Upper lobe of left lung (tissue), 6 donors: ENCODE data around the gene FOCAD. TPM values are rescaled to one million over a fixed set of nuclear protein-coding genes. Genes with fewer than 3 reads are reported as not detected.

Experiments used
- ATAC-seq, 2 donors: fragments of 200-7000 bp; cut with Tn5 transposase; one replicate each; pipeline ENCODE4 v1.9.1; 2022; ENCODE audit warnings: mild to moderate bottlenecking in 2 of 2, moderate library complexity in 2 of 2; ENCODE audit not compliant: low FRiP score in 2 of 2
- DNase-seq, 2 donors: peaks; one replicate each; pipeline ENCODE4 v3.0.0-alpha.2; 2019 to 2020
- H3K27ac ChIP-seq, 4 donors: fragments of 200-600 bp; sonication (generic); one replicate each; pipeline ENCODE4 v1.5.1; 2016 to 2019
- H3K27me3 ChIP-seq, 4 donors: fragments of 200-600 bp; sonication (generic); one replicate each; pipeline ENCODE4 v1.5.1; 2017 to 2019
- H3K36me3 ChIP-seq, 4 donors: fragments of 200-600 bp; sonication (generic); one replicate each; pipeline ENCODE4 v1.5.1; 2016 to 2019
- H3K4me1 ChIP-seq, 4 donors: fragments of 200-600 bp; sonication (generic); one replicate each; pipeline ENCODE4 v1.5.1; 2018 to 2019
- H3K4me3 ChIP-seq, 4 donors: fragments of 200-600 bp; sonication (generic); one replicate each; pipeline ENCODE4 v1.5.1; 2017 to 2019; ENCODE audit warnings: mild to moderate bottlenecking in 2 of 4, moderate library complexity in 1 of 4
- H3K9me3 ChIP-seq, 4 donors: fragments of 200-600 bp; sonication (generic); one replicate each; pipeline ENCODE4 v1.5.1; 2018 to 2019
- CTCF ChIP-seq, 6 experiments: fragments of 450-650 bp in 4 of 6; fragments of 200-600 bp in 2 of 6; sonication (generic) in 2 of 6; IDR thresholded peaks; one replicate each; pipeline ENCODE4 v1.5.1; 2016 to 2019; ENCODE audit warnings: antibody characterized with exemption in 6 of 6
- EP300 ChIP-seq, 4 donors: sonication (generic); formaldehyde crosslinking; IDR thresholded peaks; one replicate each; pipeline ENCODE4 v1.5.1; 2017; ENCODE audit warnings: antibody characterized with exemption in 4 of 4, control low read depth in 2 of 4
- POLR2A ChIP-seq, 4 donors: fragments of 450-650 bp; IDR thresholded peaks; one replicate each; pipeline ENCODE4 v1.5.1; 2016 to 2017; ENCODE audit warnings: antibody characterized with exemption in 4 of 4, mild to moderate bottlenecking in 2 of 4
- POLR2AphosphoS5 ChIP-seq, 2 donors: sonication (generic); formaldehyde crosslinking; IDR thresholded peaks; one replicate each; pipeline ENCODE4 v1.5.1; 2017; ENCODE audit warnings: antibody characterized with exemption in 2 of 2
- WGBS, 2 donors: methylation state at CpG; one replicate each; pipeline ENCODE4 v1.1.5; 2017 to 2018; 5-methylcytosine and 5-hydroxymethylcytosine counted together
- total RNA-seq, 6 donors: library from RNA; depleted of rRNA in 4 of 6; stranded (reverse); fragments of >200 nt in 4 of 6; gene quantifications; one replicate each; pipeline versions ENCODE4 v1.1.0 to v1.2.1, GENCODE V29; 2016 to 2021
- donor health status: DM: no; HTN: no; CAD: no; lungs with moderate emphysema.
- donor health status: DM: no; HTN: yes; CAD: no; lungs with severe emphysema.

Gene FOCAD
- total RNA-seq, 6 donors from 2014 or later, result 21.0 to 83.8 (median 28.3) TPM

GRCh38 chr9:20640331-20641187 is 43.5 kb upstream of the FOCAD start:
- DNase-seq, result no peak
- TF ChIP-seq POLR2A (IDR thresholded peaks at IDR 0.05) (no peak), POLR2AphosphoS5 (IDR thresholded peaks at IDR 0.05) (no peak), CTCF (IDR thresholded peaks at IDR 0.05) (no peak), EP300 (IDR thresholded peaks at IDR 0.05) (no peak)
- Histone ChIP-seq H3K4me3 (no peak overlapping the region), H3K9me3 (no peaks in the 10 kb centered on the region), H3K27ac (no peak overlapping the region), H3K36me3 (no peaks in the 10 kb centered on the region), H3K27me3 (no peaks in the 10 kb centered on the region), H3K4me1 (no peaks in the 10 kb centered on the region)
- ATAC-seq, result no peak
- 73 to 77% methylated on average over 7 of the region's 7 CpGs for WGBS, 2 donors

GRCh38 chr9:20642045-20642444 is 42.0 kb upstream of the FOCAD start:
- TF ChIP-seq CTCF (IDR thresholded peaks at IDR 0.05), result no peak
- no peak for TF ChIP-seq POLR2A (IDR thresholded peaks at IDR 0.05)
- TF ChIP-seq EP300 (IDR thresholded peaks at IDR 0.05), result no peak
- no peak for TF ChIP-seq POLR2AphosphoS5 (IDR thresholded peaks at IDR 0.05)
- ATAC-seq, result no peak
- Histone ChIP-seq H3K4me3 (no peak overlapping the region), H3K27ac (no peak overlapping the region), H3K36me3 (no peaks in the 10 kb centered on the region), H3K4me1 (no peaks in the 10 kb centered on the region), H3K9me3 (no peaks in the 10 kb centered on the region), H3K27me3 (no peaks in the 10 kb centered on the region)
- DNase-seq, result no peak
- WGBS, 2 donors, result 89 to 90% methylated on average over 1 of the region's 1 CpG

GRCh38 chr9:20643660-20644059 is 40.4 kb upstream of the FOCAD start:
- Histone ChIP-seq H3K4me1 (no peaks in the 10 kb centered on the region), H3K27me3 (no peaks in the 10 kb centered on the region), H3K36me3 (no peaks in the 10 kb centered on the region), H3K4me3 (no peak overlapping the region), H3K27ac (no peak overlapping the region), H3K9me3 (no peaks in the 10 kb centered on the region)
- WGBS, 2 donors, result 65 to 79% methylated on average over 3 of the region's 3 CpGs
- no peak for DNase-seq
- ATAC-seq, result no peak
- TF ChIP-seq CTCF (IDR thresholded peaks at IDR 0.05) (no peak), POLR2A (IDR thresholded peaks at IDR 0.05) (no peak), POLR2AphosphoS5 (IDR thresholded peaks at IDR 0.05) (no peak), EP300 (IDR thresholded peaks at IDR 0.05) (no peak)

- ATAC-seq (no peak), DNase-seq (no peak)
- H3K4me1 ChIP-seq, result no peaks in the 10 kb centered on the region
- no peaks in the 10 kb centered on the region for H3K27me3 ChIP-seq
- H3K9me3 ChIP-seq, result no peaks in the 10 kb centered on the region
- WGBS, 2 donors, result 91 to 95% methylated on average over 4 of the region's 4 CpGs
- TF ChIP-seq POLR2A (IDR thresholded peaks at IDR 0.05) (no peak), CTCF (IDR thresholded peaks at IDR 0.05) (no peak), EP300 (IDR thresholded peaks at IDR 0.05) (no peak), POLR2AphosphoS5 (IDR thresholded peaks at IDR 0.05) (no peak)
- no peaks in the 10 kb centered on the region for H3K36me3 ChIP-seq
- H3K27ac ChIP-seq, result no peak overlapping the region
- no peak overlapping the region for H3K4me3 ChIP-seq
These were observed 37.4 kb upstream of the FOCAD start for GRCh38 chr9:20646656-20647055.

GRCh38 chr9:20649381-20649780 is 34.7 kb upstream of the FOCAD start:
- no peak for DNase-seq
- H3K4me1 ChIP-seq, result no peaks in the 10 kb centered on the region
- no peak overlapping the region for H3K27ac ChIP-seq
- no peaks in the 10 kb centered on the region for H3K9me3 ChIP-seq
- TF ChIP-seq POLR2AphosphoS5 (IDR thresholded peaks at IDR 0.05) (no peak), CTCF (IDR thresholded peaks at IDR 0.05) (no peak), POLR2A (IDR thresholded peaks at IDR 0.05) (no peak), EP300 (IDR thresholded peaks at IDR 0.05) (no peak)
- H3K4me3 ChIP-seq, result no peak overlapping the region
- no peaks in the 10 kb centered on the region for H3K36me3 ChIP-seq
- H3K27me3 ChIP-seq, result no peaks in the 10 kb centered on the region
- ATAC-seq, result no peak
- WGBS, 2 donors, result 54 to 67% methylated on average over 1 of the region's 1 CpG
